A549 (cell line): ENCODE results near the gene HRH1. TPM values are rescaled to one million over a fixed set of nuclear protein-coding genes. Genes with fewer than 3 reads are reported as not detected.

Experiments used
- ATAC-seq, 2 experiments: fragments of 200-7000 bp in 1 of 2; fragments of >200 bp in 1 of 2; cut with Nextera tagmentation in 1 of 2; cut with Tn5 transposase in 1 of 2; 3 replicates each; pipeline versions ENCODE4 v1.8.0 to v1.9.1; 2018 to 2020; ENCODE audit warnings: mild to moderate bottlenecking in 1 of 2, moderate library complexity in 1 of 2
- CTCF ChIA-PET: fragments of 300-600 bp; sonication (Branson Sonifier 250); formaldehyde crosslinking; extraction: SDS; loops from one replicate; lab custom pipeline; 2021; ENCODE audit warnings: antibody characterized with exemption, inconsistent platforms; lab: Yijun Ruan, JAX
- POLR2A ChIA-PET: fragments of 350-600 bp; formaldehyde crosslinking; extraction: SDS; loops from one replicate; lab custom pipeline; 2021; ENCODE audit warnings: antibody characterized with exemption, inconsistent platforms; lab: Yijun Ruan, JAX
- DNase-seq, 2 experiments: peaks; one replicate each; pipeline versions ENCODE4 v3.0.0 to v3.0.0-alpha.2; 2011 to 2016; ENCODE audit warnings: low read depth in 1 of 2, low spot score in 1 of 2
- FAIRE-seq: peaks from 2 replicates; lab custom pipeline; 2011; peaks lifted over from hg19 to GRCh38; lab: Jason Lieb, UNC
- H3K27ac ChIP-seq, 2 experiments: fragments of >200 bp; sonication (Bioruptor Twin); formaldehyde crosslinking; 3 replicates each; pipeline ENCODE4 v1.5.1; 2016 to 2017
- H3K4me1 ChIP-seq: fragments of >200 bp; sonication (Bioruptor Twin); formaldehyde crosslinking; 3 replicates; pipeline ENCODE4 v1.6.1; 2016
- H3K4me2 ChIP-seq: fragments of >200 bp; sonication (Bioruptor Twin); formaldehyde crosslinking; 3 replicates; pipeline ENCODE4 v1.6.1; 2016
- H3K4me3 ChIP-seq: fragments of >200 bp; sonication (Bioruptor Twin); formaldehyde crosslinking; 3 replicates; pipeline ENCODE4 v1.5.1; 2016
- H3K9me3 ChIP-seq: fragments of >200 bp; sonication (Bioruptor Twin); formaldehyde crosslinking; 3 replicates; pipeline ENCODE4 v1.6.1; 2016
- CHD2 ChIP-seq: fragments of 150-350 bp; IDR thresholded peaks from 2 replicates; pipeline ENCODE4 v1.6.1; 2014; ENCODE audit warnings: low read length; ENCODE audit not compliant: partially characterized antibody
- CHD4 ChIP-seq: fragments of 200-600 bp; sonication (generic); IDR thresholded peaks from 2 replicates; pipeline ENCODE4 v1.6.1; 2016; ENCODE audit warnings: antibody characterized with exemption, mild to moderate bottlenecking, borderline replicate concordance
- CTCF ChIP-seq: fragments of >200 bp; sonication (Bioruptor Twin); formaldehyde crosslinking; IDR thresholded peaks from 3 replicates; pipeline ENCODE4 v1.5.1; 2016
- EHMT2 ChIP-seq: fragments of 200-600 bp; sonication (generic); IDR thresholded peaks from 2 replicates; pipeline ENCODE4 v1.6.1; 2016; ENCODE audit warnings: antibody characterized with exemption, low read depth, mild to moderate bottlenecking, moderate library complexity
- ELK1 ChIP-seq: fragments of 150-350 bp; IDR thresholded peaks from 2 replicates; pipeline ENCODE4 v1.6.1; 2014; ENCODE audit warnings: low read depth, mild to moderate bottlenecking, low read length
- EP300 ChIP-seq, 2 experiments: fragments of >200 bp; sonication (Bioruptor Twin); formaldehyde crosslinking; IDR thresholded peaks; 2 replicates in 1 of 2; 3 replicates in 1 of 2; pipeline ENCODE4 v1.6.1; 2016 to 2017
- HES2 ChIP-seq: fragments of >200 bp; sonication (Bioruptor Twin); formaldehyde crosslinking; IDR thresholded peaks from 2 replicates; pipeline ENCODE4 v1.6.1; 2016
- JUN ChIP-seq, 2 experiments: fragments of >200 bp; sonication (Bioruptor Twin); formaldehyde crosslinking; IDR thresholded peaks; 2 replicates in 1 of 2; 3 replicates in 1 of 2; pipeline ENCODE4 v1.6.1; 2016 to 2017
- KDM5A ChIP-seq: fragments of 200-600 bp; sonication (generic); IDR thresholded peaks from 2 replicates; pipeline ENCODE4 v1.6.1; 2016; ENCODE audit warnings: antibody characterized with exemption, mild to moderate bottlenecking
- MAZ ChIP-seq: fragments of 150-350 bp; IDR thresholded peaks from 2 replicates; pipeline ENCODE4 v1.6.1; 2014; ENCODE audit warnings: antibody characterized with exemption, low read depth, low read length, borderline replicate concordance
- MYC ChIP-seq: IDR thresholded peaks from 2 replicates; pipeline ENCODE4 v1.6.1; 2012; ENCODE audit warnings: mild to moderate bottlenecking, inconsistent platforms, low read length, improper control_type of control experiment, borderline replicate concordance
- NPAS2 ChIP-seq: fragments of 250-450 bp; sonication (Bioruptor Pico); IDR thresholded peaks from 2 replicates; pipeline ENCODE4 v1.8.0; 2022; ENCODE audit warnings: mild to moderate bottlenecking, moderate library complexity, borderline replicate concordance
- POLR2A ChIP-seq: IDR thresholded peaks from 2 replicates; pipeline ENCODE4 v1.6.1; 2012; ENCODE audit warnings: mild to moderate bottlenecking, low read length
- RAD21 ChIP-seq, 2 experiments: fragments of >200 bp in 1 of 2; sonication (Bioruptor Twin) in 1 of 2; formaldehyde crosslinking in 1 of 2; IDR thresholded peaks in 1 of 2; conservative IDR thresholded peaks in 1 of 2; 2 replicates in 1 of 2; 3 replicates in 1 of 2; pipeline ENCODE4 v1.6.1; 2012 to 2018; ENCODE audit warnings: inconsistent platforms in 1 of 2
- RARB ChIP-seq: fragments of 250-450 bp; sonication (Bioruptor Pico); IDR thresholded peaks from 2 replicates; pipeline ENCODE4 v1.8.0; 2021; ENCODE audit warnings: mild to moderate bottlenecking, moderate library complexity
- RFX5 ChIP-seq: fragments of 450-650 bp; IDR thresholded peaks from 2 replicates; pipeline ENCODE4 v1.7.1; 2014; ENCODE audit warnings: antibody characterized with exemption, mild to moderate bottlenecking, moderate library complexity
- RNF2 ChIP-seq: fragments of 200-600 bp; sonication (generic); IDR thresholded peaks from 2 replicates; pipeline ENCODE4 v1.6.1; 2016; ENCODE audit warnings: low read depth, mild to moderate bottlenecking, antibody characterized with exemption, moderate library complexity, borderline replicate concordance
- whole genome bisulfite sequencing: methylation state at CpG from one replicate; pipeline ENCODE4 v1.1.6; 2017; ENCODE audit errors: missing lambda C conversion rate; 5-methylcytosine and 5-hydroxymethylcytosine counted together
- polyA plus RNA-seq, 4 experiments: library from polyadenylated mRNA; depleted of rRNA in 3 of 4; stranded (reverse); fragments of >200 nt; fragmentation: RNase III in 1 of 4; extraction: RNeasy Plus Mini Kit Qiagen cat#74134 plus additional on column Dnase treatment in 1 of 4; gene quantifications; 2 replicates in 3 of 4; 3 replicates in 1 of 4; pipeline ENCODE4 v1.2.3, GENCODE V29; 2011 to 2017
- TF ChIP-seq, protein P1 (sequence below): fragments of 200-600 bp; sonication (generic); IDR thresholded peaks from 2 replicates; pipeline ENCODE4 v1.6.1; 2016; ENCODE audit warnings: antibody characterized with exemption, mild to moderate bottlenecking, moderate library complexity
- TF ChIP-seq, protein P2 (sequence below): fragments of 250-450 bp; sonication (Bioruptor Pico); IDR thresholded peaks from 2 replicates; pipeline ENCODE4 v1.5.0; 2021; ENCODE audit warnings: mild to moderate bottlenecking, moderate library complexity, borderline replicate concordance

HRH1 gene
- polyA plus RNA-seq, 2 of the 4 experiments (the other 2 are of a cell fraction): 4.2 TPM

DNA sequence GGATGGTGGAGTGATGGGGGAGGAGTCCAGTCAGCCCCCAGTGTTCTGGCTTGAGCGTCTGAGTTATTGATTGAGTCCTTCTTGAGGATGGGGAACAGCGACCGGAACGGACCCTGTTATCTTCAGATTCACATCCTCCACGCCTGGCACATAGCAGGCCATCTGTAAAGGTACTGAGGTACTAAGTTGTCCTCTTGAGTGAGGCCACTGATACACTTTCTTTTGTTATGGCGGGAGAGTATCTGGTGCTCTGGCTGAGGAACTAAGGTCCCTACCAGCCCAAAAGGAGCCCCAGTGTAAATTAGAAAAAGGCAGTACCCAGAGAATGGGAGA lies 16.7 kb upstream of the HRH1 start:
- Histone ChIP-seq H3K27ac (peak overlapping the region; percentile 80 to 92), H3K4me2 (peak overlapping the region; percentile 95), H3K4me1 (peaks cover 29% of the 10 kb centered on the region), H3K4me3 (peak overlapping the region; percentile 45), H3K9me3 (no peaks in the 10 kb centered on the region)
- WGBS: 16% methylated on average over 6 of the region's 6 CpGs
- FAIRE-seq: no peak
- TF ChIP-seq RFX5: 0 out of 2 replicates have a peak, but pooled peaks have one; percentile 75
- no peak for TF ChIP-seq MAZ
- CTCF ChIA-PET: interaction anchor here (1.5 to 7.9 kb wide), 6 partner anchors 16 to 379 kb away, joined by 4 to 45 read pairs (median 12); partner anchors contain the start of gene HRH1
- no peak for DNase-seq
- ATAC-seq: no peak
- POLR2A ChIA-PET: interaction anchor here (1.2 to 1.6 kb wide), 3 partner anchors 17 to 77 kb away, joined by 6 to 15 read pairs (median 8); partner anchors contain the start of gene HRH1

GRCh38 chr3:11138371-11138770 lies 15.9 kb upstream of the HRH1 start:
- 88% methylated on average over 2 of the region's 2 CpGs for WGBS
- no peak for ATAC-seq
- Histone ChIP-seq H3K27ac (no peak overlapping the region), H3K4me3 (no peak overlapping the region), H3K4me2 (no peak overlapping the region; the same call in 2 of the 3 replicates), H3K4me1 (peaks cover 29% of the 10 kb centered on the region), H3K9me3 (no peaks in the 10 kb centered on the region)
- FAIRE-seq: no peak
- no peak for DNase-seq
- CTCF ChIA-PET: interaction anchor here (0.7 to 7.9 kb wide), 3 partner anchors 13 to 197 kb away, joined by 3 to 45 read pairs (median 3); partner anchors contain the start of gene HRH1
- TF ChIP-seq NPAS2 (no peak), EHMT2 (no peak), RNF2 (no peak), RAD21 (conservative IDR thresholded peaks at IDR 0.05 in 1 of 2, IDR thresholded peaks at IDR 0.05 in 1 of 2) (no peak), POLR2A (no peak), MYC (no peak), KDM5A (no peak), CHD4 (no peak), CHD2 (no peak), CTCF (no peak), EP300 (IDR thresholded peaks at IDR 0.05) (no peak), JUN (IDR thresholded peaks at IDR 0.05) (no peak), RFX5 (no peak), ELK1 (no peak), RARB (CRISPR knock-in tag) (no peak), HES2 (no peak)
- TF ChIP-seq, protein P1, sequence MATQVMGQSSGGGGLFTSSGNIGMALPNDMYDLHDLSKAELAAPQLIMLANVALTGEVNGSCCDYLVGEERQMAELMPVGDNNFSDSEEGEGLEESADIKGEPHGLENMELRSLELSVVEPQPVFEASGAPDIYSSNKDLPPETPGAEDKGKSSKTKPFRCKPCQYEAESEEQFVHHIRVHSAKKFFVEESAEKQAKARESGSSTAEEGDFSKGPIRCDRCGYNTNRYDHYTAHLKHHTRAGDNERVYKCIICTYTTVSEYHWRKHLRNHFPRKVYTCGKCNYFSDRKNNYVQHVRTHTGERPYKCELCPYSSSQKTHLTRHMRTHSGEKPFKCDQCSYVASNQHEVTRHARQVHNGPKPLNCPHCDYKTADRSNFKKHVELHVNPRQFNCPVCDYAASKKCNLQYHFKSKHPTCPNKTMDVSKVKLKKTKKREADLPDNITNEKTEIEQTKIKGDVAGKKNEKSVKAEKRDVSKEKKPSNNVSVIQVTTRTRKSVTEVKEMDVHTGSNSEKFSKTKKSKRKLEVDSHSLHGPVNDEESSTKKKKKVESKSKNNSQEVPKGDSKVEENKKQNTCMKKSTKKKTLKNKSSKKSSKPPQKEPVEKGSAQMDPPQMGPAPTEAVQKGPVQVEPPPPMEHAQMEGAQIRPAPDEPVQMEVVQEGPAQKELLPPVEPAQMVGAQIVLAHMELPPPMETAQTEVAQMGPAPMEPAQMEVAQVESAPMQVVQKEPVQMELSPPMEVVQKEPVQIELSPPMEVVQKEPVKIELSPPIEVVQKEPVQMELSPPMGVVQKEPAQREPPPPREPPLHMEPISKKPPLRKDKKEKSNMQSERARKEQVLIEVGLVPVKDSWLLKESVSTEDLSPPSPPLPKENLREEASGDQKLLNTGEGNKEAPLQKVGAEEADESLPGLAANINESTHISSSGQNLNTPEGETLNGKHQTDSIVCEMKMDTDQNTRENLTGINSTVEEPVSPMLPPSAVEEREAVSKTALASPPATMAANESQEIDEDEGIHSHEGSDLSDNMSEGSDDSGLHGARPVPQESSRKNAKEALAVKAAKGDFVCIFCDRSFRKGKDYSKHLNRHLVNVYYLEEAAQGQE: no peak
- TF ChIP-seq, protein P2, sequence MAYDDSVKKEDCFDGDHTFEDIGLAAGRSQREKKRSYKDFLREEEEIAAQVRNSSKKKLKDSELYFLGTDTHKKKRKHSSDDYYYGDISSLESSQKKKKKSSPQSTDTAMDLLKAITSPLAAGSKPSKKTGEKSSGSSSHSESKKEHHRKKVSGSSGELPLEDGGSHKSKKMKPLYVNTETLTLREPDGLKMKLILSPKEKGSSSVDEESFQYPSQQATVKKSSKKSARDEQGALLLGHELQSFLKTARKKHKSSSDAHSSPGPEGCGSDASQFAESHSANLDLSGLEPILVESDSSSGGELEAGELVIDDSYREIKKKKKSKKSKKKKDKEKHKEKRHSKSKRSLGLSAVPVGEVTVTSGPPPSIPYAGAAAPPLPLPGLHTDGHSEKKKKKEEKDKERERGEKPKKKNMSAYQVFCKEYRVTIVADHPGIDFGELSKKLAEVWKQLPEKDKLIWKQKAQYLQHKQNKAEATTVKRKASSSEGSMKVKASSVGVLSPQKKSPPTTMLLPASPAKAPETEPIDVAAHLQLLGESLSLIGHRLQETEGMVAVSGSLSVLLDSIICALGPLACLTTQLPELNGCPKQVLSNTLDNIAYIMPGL (CRISPR knock-in tag): no peak
- POLR2A ChIA-PET: no interaction called here
